Suprapubic skin (tissue), 4 donors: ENCODE results near the gene C1orf146. TPM values are rescaled to one million over a fixed set of nuclear protein-coding genes. Genes with fewer than 3 reads are reported as not detected.

Experiments
- DNase-seq, 2 donors: peaks; one replicate each; pipeline ENCODE4 v3.0.0-alpha.2; 2019; ENCODE audit warnings: low spot score in 2 of 2
- H3K27ac ChIP-seq: fragments of 200-600 bp; sonication (generic); one replicate; pipeline ENCODE4 v1.5.1; 2019
- H3K27me3 ChIP-seq: fragments of 200-600 bp; sonication (generic); one replicate; pipeline ENCODE4 v1.5.1; 2019
- H3K36me3 ChIP-seq: fragments of 200-600 bp; sonication (generic); one replicate; pipeline ENCODE4 v1.5.1; 2019
- H3K4me1 ChIP-seq: fragments of 200-600 bp; sonication (generic); one replicate; pipeline ENCODE4 v1.5.1; 2019
- H3K4me3 ChIP-seq: fragments of 200-600 bp; sonication (generic); one replicate; pipeline ENCODE4 v1.5.1; 2019; ENCODE audit warnings: mild to moderate bottlenecking
- H3K9me3 ChIP-seq: fragments of 200-600 bp; sonication (generic); one replicate; pipeline ENCODE4 v1.5.1; 2019
- EP300 ChIP-seq: sonication (generic); formaldehyde crosslinking; IDR thresholded peaks from one replicate; pipeline ENCODE4 v1.6.1; 2017; ENCODE audit warnings: antibody characterized with exemption
- POLR2A ChIP-seq, 2 donors: fragments of 450-650 bp; IDR thresholded peaks; one replicate each; pipeline ENCODE4 v1.6.1; 2017; ENCODE audit warnings: antibody characterized with exemption in 2 of 2, mild to moderate bottlenecking in 2 of 2, moderate library complexity in 2 of 2
- POLR2AphosphoS5 ChIP-seq, 3 donors: sonication (generic); formaldehyde crosslinking; IDR thresholded peaks; one replicate each; pipeline ENCODE4 v1.6.1; 2017; ENCODE audit warnings: antibody characterized with exemption in 3 of 3
- WGBS: methylation state at CpG from one replicate; pipeline ENCODE4 v1.1.5; 2018; 5-methylcytosine and 5-hydroxymethylcytosine counted together
- total RNA-seq, 4 donors: library from RNA; depleted of rRNA; stranded (reverse); fragments of >200 nt; gene quantifications; one replicate each; pipeline ENCODE4 v1.1.0, GENCODE V29; 2016
- TF ChIP-seq, protein P1 (sequence below), 2 donors: fragments of 200-600 bp in 1 of 2; fragments of 450-650 bp in 1 of 2; sonication (generic) in 1 of 2; IDR thresholded peaks; one replicate each; pipeline ENCODE4 v1.5.1; 2016 to 2019; ENCODE audit warnings: antibody characterized with exemption in 2 of 2, mild to moderate bottlenecking in 1 of 2, moderate library complexity in 1 of 2

Gene C1orf146
- total RNA-seq, 4 donors from 2014 or later = not detected

GRCh38 chr1:92188436-92189255 is 29.1 kb upstream of the C1orf146 start:
- WGBS = 85% methylated on average over 7 of the region's 7 CpGs
- Histone ChIP-seq H3K9me3 (no peaks in the 10 kb centered on the region), H3K4me3 (no peak overlapping the region), H3K27me3 (no peaks in the 10 kb centered on the region), H3K27ac (no peak overlapping the region), H3K4me1 (no peaks in the 10 kb centered on the region), H3K36me3 (no peaks in the 10 kb centered on the region)
- TF ChIP-seq, protein P1, sequence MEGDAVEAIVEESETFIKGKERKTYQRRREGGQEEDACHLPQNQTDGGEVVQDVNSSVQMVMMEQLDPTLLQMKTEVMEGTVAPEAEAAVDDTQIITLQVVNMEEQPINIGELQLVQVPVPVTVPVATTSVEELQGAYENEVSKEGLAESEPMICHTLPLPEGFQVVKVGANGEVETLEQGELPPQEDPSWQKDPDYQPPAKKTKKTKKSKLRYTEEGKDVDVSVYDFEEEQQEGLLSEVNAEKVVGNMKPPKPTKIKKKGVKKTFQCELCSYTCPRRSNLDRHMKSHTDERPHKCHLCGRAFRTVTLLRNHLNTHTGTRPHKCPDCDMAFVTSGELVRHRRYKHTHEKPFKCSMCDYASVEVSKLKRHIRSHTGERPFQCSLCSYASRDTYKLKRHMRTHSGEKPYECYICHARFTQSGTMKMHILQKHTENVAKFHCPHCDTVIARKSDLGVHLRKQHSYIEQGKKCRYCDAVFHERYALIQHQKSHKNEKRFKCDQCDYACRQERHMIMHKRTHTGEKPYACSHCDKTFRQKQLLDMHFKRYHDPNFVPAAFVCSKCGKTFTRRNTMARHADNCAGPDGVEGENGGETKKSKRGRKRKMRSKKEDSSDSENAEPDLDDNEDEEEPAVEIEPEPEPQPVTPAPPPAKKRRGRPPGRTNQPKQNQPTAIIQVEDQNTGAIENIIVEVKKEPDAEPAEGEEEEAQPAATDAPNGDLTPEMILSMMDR (IDR thresholded peaks at IDR 0.05) = no peak
- no peak for TF ChIP-seq POLR2AphosphoS5 (IDR thresholded peaks at IDR 0.05)
- no peak for DNase-seq

DNA sequence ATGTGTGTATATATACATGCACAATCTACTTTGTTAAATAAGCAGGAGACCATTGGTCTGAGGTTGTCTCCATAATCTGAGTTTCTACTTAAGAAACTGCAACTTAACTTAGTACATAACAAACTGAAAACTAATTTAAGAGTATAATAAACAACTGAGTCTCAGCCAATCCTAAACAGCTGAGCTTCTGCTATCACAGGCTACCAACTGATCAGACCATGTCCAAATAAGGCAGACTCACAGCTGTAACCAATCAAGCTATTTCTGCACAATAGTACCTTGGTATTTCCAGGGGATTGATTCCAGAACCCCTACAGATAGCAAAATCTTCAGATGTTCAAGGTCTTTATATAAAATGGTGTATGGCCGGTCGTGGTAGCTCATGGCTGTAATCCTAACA is 26.0 kb upstream of the C1orf146 start:
- TF ChIP-seq POLR2AphosphoS5 (IDR thresholded peaks at IDR 0.05) (no peak), POLR2A (IDR thresholded peaks at IDR 0.05) (no peak), EP300 (no peak)
- TF ChIP-seq, protein P1 (IDR thresholded peaks at IDR 0.05) = no peak
- H3K9me3 ChIP-seq = no peaks in the 10 kb centered on the region

DNA sequence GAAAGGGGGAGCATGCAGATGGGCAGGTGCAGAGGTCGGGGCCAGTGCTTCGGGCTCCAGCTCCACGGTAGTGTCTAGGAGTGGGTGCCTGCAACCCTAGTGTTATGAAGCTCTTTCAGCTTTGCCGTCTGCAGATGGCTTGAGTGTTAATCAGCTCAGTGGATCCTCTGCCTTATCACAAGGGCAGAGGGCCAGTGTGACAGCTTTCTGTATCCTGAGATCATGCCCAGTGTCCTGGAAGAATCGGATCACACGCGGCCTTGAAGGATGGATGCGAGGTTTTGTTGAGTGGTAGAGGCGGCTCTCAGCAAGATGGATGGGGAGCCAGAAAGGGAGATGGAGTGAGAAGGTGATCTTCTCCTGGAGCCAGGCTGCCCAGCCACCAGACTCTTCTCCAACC is 25.5 kb upstream of the C1orf146 start:
- no peak overlapping the region for H3K4me3 ChIP-seq
- 93% methylated on average over 6 of the region's 9 CpGs for WGBS
- H3K4me1 ChIP-seq = no peaks in the 10 kb centered on the region
- H3K27ac ChIP-seq = no peak overlapping the region
- no peaks in the 10 kb centered on the region for H3K27me3 ChIP-seq
- no peaks in the 10 kb centered on the region for H3K36me3 ChIP-seq
- TF ChIP-seq EP300 = no peak
- no peak for TF ChIP-seq POLR2A (IDR thresholded peaks at IDR 0.05)
- no peak for TF ChIP-seq POLR2AphosphoS5 (IDR thresholded peaks at IDR 0.05)
- TF ChIP-seq, protein P1 (IDR thresholded peaks at IDR 0.05) = no peak
- no peaks in the 10 kb centered on the region for H3K9me3 ChIP-seq
- DNase-seq = no peak

More for the DNA sequence above, 26.0 kb upstream of the C1orf146 start:
- DNase-seq = no peak
- H3K4me1 ChIP-seq = no peaks in the 10 kb centered on the region
- WGBS = 77% methylated on average over 2 of the region's 2 CpGs
- no peaks in the 10 kb centered on the region for H3K36me3 ChIP-seq
- no peaks in the 10 kb centered on the region for H3K27me3 ChIP-seq
- no peak overlapping the region for H3K27ac ChIP-seq
- H3K4me3 ChIP-seq = no peak overlapping the region

DNA sequence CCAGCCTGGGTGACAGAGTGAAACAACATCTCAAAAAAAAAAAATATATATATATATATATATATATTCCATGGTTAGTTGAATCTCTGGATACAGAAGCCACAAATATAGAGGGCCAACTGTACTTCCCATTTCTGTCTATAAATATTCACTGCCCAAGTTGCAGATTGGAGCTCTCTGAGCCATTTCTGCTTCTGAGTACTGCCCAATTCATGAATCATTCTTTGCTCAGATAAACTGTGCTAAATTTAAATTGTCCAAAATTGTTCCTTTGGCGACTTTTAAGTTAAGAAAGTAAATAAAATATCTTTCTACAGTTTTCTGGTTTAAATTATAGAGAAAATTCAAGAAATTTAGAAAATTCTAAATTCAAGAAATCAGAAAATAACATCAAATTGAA is 23.2 kb upstream of the C1orf146 start:
- WGBS = 69% methylated on average over 1 of the region's 1 CpG
- Histone ChIP-seq H3K9me3 (no peaks in the 10 kb centered on the region), H3K27me3 (no peaks in the 10 kb centered on the region), H3K4me1 (no peaks in the 10 kb centered on the region), H3K36me3 (no peaks in the 10 kb centered on the region), H3K4me3 (no peak overlapping the region), H3K27ac (no peak overlapping the region)
- TF ChIP-seq POLR2A (IDR thresholded peaks at IDR 0.05) (no peak), EP300 (no peak), POLR2AphosphoS5 (IDR thresholded peaks at IDR 0.05) (no peak)
- TF ChIP-seq, protein P1 (IDR thresholded peaks at IDR 0.05) = no peak
- no peak for DNase-seq

DNA sequence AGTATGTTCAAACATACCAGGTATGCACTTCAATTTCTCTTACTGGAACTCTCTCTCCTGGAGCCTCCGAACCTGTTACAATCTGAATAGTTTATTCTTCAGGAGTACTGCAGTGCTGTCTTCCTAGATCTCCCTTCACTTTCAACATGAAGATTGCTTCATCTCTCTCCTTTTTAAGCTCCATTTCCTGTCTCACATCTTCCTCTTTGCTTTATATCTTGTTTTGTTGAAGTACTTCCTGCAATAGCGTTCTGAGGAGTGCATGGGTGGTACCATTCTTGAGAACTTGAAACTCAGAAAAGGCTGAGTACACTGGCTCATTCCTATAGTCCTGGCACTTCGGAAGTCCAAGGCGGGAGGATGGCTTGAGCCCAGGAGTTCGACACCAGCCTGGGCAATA is 15.7 kb upstream of the C1orf146 start:
- Histone ChIP-seq H3K4me1 (no peaks in the 10 kb centered on the region), H3K36me3 (no peaks in the 10 kb centered on the region), H3K27me3 (no peaks in the 10 kb centered on the region), H3K27ac (no peak overlapping the region), H3K9me3 (peaks cover 4% of the 10 kb centered on the region), H3K4me3 (no peak overlapping the region)
- WGBS = 77% methylated on average over 5 of the region's 5 CpGs
- TF ChIP-seq POLR2AphosphoS5 (IDR thresholded peaks at IDR 0.05) (no peak), POLR2A (IDR thresholded peaks at IDR 0.05) (no peak), EP300 (no peak)
- TF ChIP-seq, protein P1 (IDR thresholded peaks at IDR 0.05) = no peak
- no peak for DNase-seq
